Right ventricle myocardium superior (tissue), 1 donor: Measurements from ENCODE around the gene SCN10A. TPM values are rescaled to one million over a fixed set of nuclear protein-coding genes. Genes with fewer than 3 reads are reported as not detected.

ENCODE experiments used
- total RNA-seq: library from RNA; stranded (reverse); fragmentation: NEBNext Ultra II Directional; extraction: Animal tissue kit (Norgen Biotek cat#: 25700); gene quantifications from one replicate; pipeline ENCODE4 v1.2.1, GENCODE V29; 2021
- donor health status: DM: no; HTN: yes; CAD: no; lungs with severe emphysema.

SCN10A gene
- total RNA-seq, 1 donor from 2014 or later, result 0.08 TPM

Other genes with a start within 250 kb of the SCN10A start
- gene SCN5A, start 166.5 kb downstream of the SCN10A start, total RNA-seq, result 162 TPM
- 0.05 TPM for gene SCN11A, start 235.7 kb upstream of the SCN10A start, total RNA-seq
- 33.1 TPM for gene WDR48, start 235.8 kb upstream of the SCN10A start, total RNA-seq